Neuronal stem cell (in vitro differentiated cells): ENCODE measurements around the gene MAPK8.

Experiments used
- DNase-seq: peaks from one replicate; pipeline ENCODE4 v3.0.0-alpha.2; 2013; ENCODE audit warnings: low spot score
- H2AFZ ChIP-seq: one replicate; pipeline ENCODE4 v1.6.1; 2013; ENCODE audit warnings: mild to moderate bottlenecking, low read length, inconsistent platforms
- H2AK5ac ChIP-seq: 2 replicates; pipeline ENCODE4 v1.6.1; 2013; ENCODE audit warnings: low read depth, mild to moderate bottlenecking, inconsistent platforms, low read length, moderate library complexity, mixed read lengths
- H2BK120ac ChIP-seq: 2 replicates; pipeline ENCODE4 v1.6.1; 2013; ENCODE audit warnings: low read depth, mild to moderate bottlenecking, inconsistent platforms, low read length, moderate library complexity, mixed read lengths
- H2BK12ac ChIP-seq: one replicate; pipeline ENCODE4 v1.6.1; 2013; ENCODE audit warnings: low read length, inconsistent platforms
- H2BK15ac ChIP-seq: 2 replicates; pipeline ENCODE4 v1.6.1; 2013; ENCODE audit warnings: mild to moderate bottlenecking, low read length, inconsistent platforms, mixed read lengths
- H2BK5ac ChIP-seq: one replicate; pipeline ENCODE4 v1.6.1; 2013; ENCODE audit warnings: inconsistent platforms, mild to moderate bottlenecking, low read length, moderate library complexity
- H3K14ac ChIP-seq: one replicate; pipeline ENCODE4 v1.6.1; 2013; ENCODE audit warnings: low read length, inconsistent platforms
- H3K18ac ChIP-seq: 2 replicates; pipeline ENCODE4 v1.6.1; 2013; ENCODE audit warnings: low read length, inconsistent platforms
- H3K23ac ChIP-seq: 2 replicates; pipeline ENCODE4 v1.6.1; 2013; ENCODE audit warnings: low read depth, mild to moderate bottlenecking, mixed read lengths, low read length, inconsistent platforms; ENCODE audit not compliant: poor library complexity
- H3K27ac ChIP-seq: replicated peaks from 3 replicates; pipeline ENCODE4 v1.5.1; 2013; ENCODE audit warnings: low read length, inconsistent platforms
- H3K27me3 ChIP-seq, 3 experiments: 2 replicates each; pipeline ENCODE4 v1.6.1; 2013; ENCODE audit warnings: low read length in 3 of 3, mild to moderate bottlenecking in 2 of 3, inconsistent platforms in 1 of 3, low read depth in 1 of 3, mixed read lengths in 1 of 3, moderate library complexity in 1 of 3; ENCODE audit not compliant: control insufficient read depth in 3 of 3, insufficient read depth in 3 of 3
- H3K36me3 ChIP-seq, 2 donors: replicated peaks in 1 of 2; 2 replicates each; pipeline ENCODE4 v1.6.1; 2013; ENCODE audit warnings: low read length in 2 of 2; ENCODE audit not compliant: control insufficient read depth in 2 of 2, insufficient read depth in 2 of 2
- H3K4ac ChIP-seq: 2 replicates; pipeline ENCODE4 v1.6.1; 2013; ENCODE audit warnings: inconsistent platforms, mild to moderate bottlenecking, low read length, moderate library complexity
- H3K4me1 ChIP-seq, 2 donors: 1 replicate in 1 of 2; 2 replicates in 1 of 2; pipeline ENCODE4 v1.6.1; 2013; ENCODE audit warnings: low read length in 2 of 2, low read depth in 1 of 2; ENCODE audit not compliant: control insufficient read depth in 2 of 2, insufficient read depth in 1 of 2
- H3K4me2 ChIP-seq: one replicate; pipeline ENCODE4 v1.6.1; 2013; ENCODE audit warnings: mild to moderate bottlenecking, low read length, inconsistent platforms; ENCODE audit not compliant: insufficient read depth, poor library complexity, severe bottlenecking
- H3K4me3 ChIP-seq, 2 donors: 2 replicates each; pipeline ENCODE4 v1.5.1; 2013; ENCODE audit warnings: low read length in 2 of 2, mild to moderate bottlenecking in 2 of 2, inconsistent platforms in 1 of 2, moderate library complexity in 1 of 2
- H3K79me1 ChIP-seq: one replicate; pipeline ENCODE4 v1.6.1; 2013; ENCODE audit warnings: low read depth, mild to moderate bottlenecking, inconsistent platforms, low read length, moderate library complexity
- H3K9ac ChIP-seq: one replicate; pipeline ENCODE4 v1.6.1; 2013; ENCODE audit warnings: mild to moderate bottlenecking, low read depth, low read length, inconsistent platforms; ENCODE audit not compliant: poor library complexity
- H3K9me3 ChIP-seq, 2 donors: replicated peaks in 1 of 2; 2 replicates each; pipeline versions ENCODE3 to v1.6.1; 2013; ENCODE audit warnings: low read length in 2 of 2, mild to moderate bottlenecking in 2 of 2, inconsistent platforms in 1 of 2, low read depth in 1 of 2, mixed read lengths in 1 of 2, moderate library complexity in 1 of 2; ENCODE audit not compliant: control insufficient read depth in 2 of 2, insufficient read depth in 1 of 2
- H4K8ac ChIP-seq: one replicate; pipeline ENCODE4 v1.6.1; 2013; ENCODE audit warnings: low read depth, mild to moderate bottlenecking, inconsistent platforms, low read length, moderate library complexity
- H4K91ac ChIP-seq: one replicate; pipeline ENCODE4 v1.6.1; 2013; ENCODE audit warnings: low read length, low read depth, mild to moderate bottlenecking, inconsistent platforms; ENCODE audit not compliant: poor library complexity
- WGBS, 2 donors: extraction: QIAGEN DNeasy Blood & Tissue Kit; methylation state at CpG; one replicate each; pipeline ENCODE4 v1.1.7; 2013; ENCODE audit warnings: missing lambda C conversion rate in 2 of 2, mixed read lengths in 1 of 2; ENCODE audit not compliant: insufficient read length in 2 of 2, insufficient replicate concordance in 1 of 2; ENCODE audit errors: extremely low coverage in 2 of 2; 5-methylcytosine and 5-hydroxymethylcytosine counted together

Gene MAPK8

GRCh38 chr10:48358162-48358561 is 51.7 kb downstream of the MAPK8 start:
- H3K4ac ChIP-seq = no peak overlapping the region
- H2BK15ac ChIP-seq = no peak overlapping the region
- H3K9ac ChIP-seq = no peak overlapping the region
- H3K4me2 ChIP-seq = no peak overlapping the region
- no peak for DNase-seq
- H3K14ac ChIP-seq = no peak overlapping the region
- H2BK5ac ChIP-seq = no peak overlapping the region
- H3K4me3 ChIP-seq = no peak overlapping the region
- no peak overlapping the region for H4K91ac ChIP-seq
- H3K27ac ChIP-seq = no peak overlapping the region
- no peak overlapping the region for H3K18ac ChIP-seq
- no peaks in the 10 kb centered on the region for H3K79me1 ChIP-seq
- H3K27me3 ChIP-seq = no peaks in the 10 kb centered on the region
- H2AK5ac ChIP-seq = no peak overlapping the region
- no peaks in the 10 kb centered on the region for H3K4me1 ChIP-seq
- WGBS, 2 donors = no CpG with 5 or more reads among the region's 1 CpG
- no peak overlapping the region for H3K23ac ChIP-seq
- H2BK12ac ChIP-seq = no peak overlapping the region
- H3K36me3 ChIP-seq = no peaks in the 10 kb centered on the region
- H3K9me3 ChIP-seq = peaks cover 0 to 16% of the 10 kb centered on the region in 2 donors
- no peak overlapping the region for H2AFZ ChIP-seq
- no peak overlapping the region for H4K8ac ChIP-seq
- no peak overlapping the region for H2BK120ac ChIP-seq

- Histone ChIP-seq H3K27me3 (no peaks in the 10 kb centered on the region), H2BK120ac (no peak overlapping the region), H3K79me1 (no peaks in the 10 kb centered on the region), H3K9ac (no peak overlapping the region), H2BK5ac (no peak overlapping the region), H3K4me2 (no peak overlapping the region), H3K18ac (no peak overlapping the region), H4K91ac (no peak overlapping the region), H3K4me3 (no peak overlapping the region), H3K36me3 (no peaks in the 10 kb centered on the region), H2BK12ac (no peak overlapping the region), H3K4ac (no peak overlapping the region), H3K9me3 (peaks cover 0 to 16% of the 10 kb centered on the region in 2 donors), H2AFZ (no peak overlapping the region), H3K23ac (no peak overlapping the region), H4K8ac (no peak overlapping the region), H2AK5ac (no peak overlapping the region), H2BK15ac (no peak overlapping the region), H3K27ac (no peak overlapping the region), H3K4me1 (peaks cover 0 to under 1% of the 10 kb centered on the region in 2 donors), H3K14ac (no peak overlapping the region)
- no peak for DNase-seq
- WGBS, 2 donors = no CpG with 5 or more reads among the region's 5 CpGs
Measured at GRCh38 chr10:48358838-48359237, 52.4 kb downstream of the MAPK8 start.

DNA sequence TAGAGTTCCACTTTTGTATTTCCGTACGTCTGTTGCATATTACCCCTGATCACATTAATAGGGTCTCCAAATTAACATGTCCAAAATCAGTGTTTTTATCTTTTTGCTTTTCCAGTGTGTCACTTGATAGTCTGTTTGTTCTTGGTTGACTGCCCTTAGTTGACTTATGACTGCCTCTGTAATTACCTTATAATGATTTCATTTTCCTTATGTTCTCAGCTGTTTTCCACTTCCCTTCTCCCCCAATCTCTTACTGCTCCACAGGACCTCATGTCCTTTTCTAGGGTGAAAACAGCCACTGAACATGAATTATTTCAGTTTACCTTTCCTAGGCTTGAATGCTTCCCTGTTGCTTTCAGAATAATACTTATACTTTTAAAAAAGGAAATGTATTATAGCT is 54.7 kb downstream of the MAPK8 start:
- H4K8ac ChIP-seq = no peak overlapping the region
- WGBS, 2 donors = no CpG with 5 or more reads among the region's 2 CpGs

GRCh38 chr10:48363617-48364355 is 57.3 kb downstream of the MAPK8 start:
- peaks cover 0 to 2% of the 10 kb centered on the region in 2 donors for H3K4me1 ChIP-seq
- WGBS, 2 donors = no CpG with 5 or more reads among the region's 5 CpGs
- H2AK5ac ChIP-seq = no peak overlapping the region
- no peak overlapping the region for H3K4ac ChIP-seq
- no peaks in the 10 kb centered on the region for H3K27me3 ChIP-seq
- no peak overlapping the region for H2AFZ ChIP-seq
- H3K14ac ChIP-seq = no peak overlapping the region
- H3K9me3 ChIP-seq = no peaks in the 10 kb centered on the region
- no peak overlapping the region for H3K18ac ChIP-seq
- H3K4me2 ChIP-seq = no peak overlapping the region
- H3K27ac ChIP-seq = no peak overlapping the region
- no peak overlapping the region for H2BK12ac ChIP-seq
- no peak overlapping the region for H2BK15ac ChIP-seq
- no peak overlapping the region for H3K4me3 ChIP-seq
- peak; percentile 14 for DNase-seq
- H4K8ac ChIP-seq = no peak overlapping the region
- H2BK120ac ChIP-seq = no peak overlapping the region
- H3K9ac ChIP-seq = no peak overlapping the region
- no peaks in the 10 kb centered on the region for H3K36me3 ChIP-seq
- H4K91ac ChIP-seq = no peak overlapping the region
- H2BK5ac ChIP-seq = no peak overlapping the region
- H3K23ac ChIP-seq = no peak overlapping the region
- peaks cover 3% of the 10 kb centered on the region for H3K79me1 ChIP-seq

More for the DNA sequence above, 54.7 kb downstream of the MAPK8 start:
- no peak overlapping the region for H3K4ac ChIP-seq
- peaks cover 0 to 10% of the 10 kb centered on the region in 2 donors for H3K9me3 ChIP-seq
- H2AK5ac ChIP-seq = no peak overlapping the region
- H3K4me3 ChIP-seq = no peak overlapping the region
- H2AFZ ChIP-seq = no peak overlapping the region
- no peaks in the 10 kb centered on the region for H3K79me1 ChIP-seq
- no peak overlapping the region for H3K23ac ChIP-seq
- H3K9ac ChIP-seq = no peak overlapping the region
- no peak overlapping the region for H2BK5ac ChIP-seq
- H2BK12ac ChIP-seq = no peak overlapping the region
- H3K18ac ChIP-seq = no peak overlapping the region
- H3K4me2 ChIP-seq = no peak overlapping the region
- no peaks in the 10 kb centered on the region for H3K27me3 ChIP-seq
- H3K36me3 ChIP-seq = no peaks in the 10 kb centered on the region
- no peak overlapping the region for H2BK120ac ChIP-seq
- H4K91ac ChIP-seq = no peak overlapping the region
- H3K14ac ChIP-seq = no peak overlapping the region
- peaks cover 0 to 2% of the 10 kb centered on the region in 2 donors for H3K4me1 ChIP-seq
- H2BK15ac ChIP-seq = no peak overlapping the region
- no peak for DNase-seq
- H3K27ac ChIP-seq = no peak overlapping the region
